Measurements from ENCODE around the gene RGS6.

The RGS6 gene

DNA sequence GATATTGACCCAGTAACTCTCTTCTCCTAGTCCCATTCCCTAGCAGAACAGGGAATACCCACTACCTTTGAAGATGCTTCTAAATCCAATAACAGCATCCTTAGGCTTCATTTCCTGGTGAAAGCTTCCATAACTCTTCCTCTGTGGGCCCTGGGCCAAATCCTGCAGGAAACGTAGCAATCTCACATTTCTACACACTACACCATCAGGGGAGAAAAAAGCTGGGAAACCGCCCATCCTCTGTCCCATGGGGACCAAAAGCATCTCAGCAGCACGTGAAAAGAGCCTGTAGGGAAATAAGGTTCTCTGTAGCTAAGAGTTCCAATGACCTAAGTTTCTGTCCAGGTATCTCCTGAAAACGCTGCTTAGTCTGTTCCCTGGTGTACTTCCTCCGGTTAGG lies 621.4 kb downstream of the RGS6 start:
- no peak for DNase-seq (ENCODE audit: low read depth)

DNA sequence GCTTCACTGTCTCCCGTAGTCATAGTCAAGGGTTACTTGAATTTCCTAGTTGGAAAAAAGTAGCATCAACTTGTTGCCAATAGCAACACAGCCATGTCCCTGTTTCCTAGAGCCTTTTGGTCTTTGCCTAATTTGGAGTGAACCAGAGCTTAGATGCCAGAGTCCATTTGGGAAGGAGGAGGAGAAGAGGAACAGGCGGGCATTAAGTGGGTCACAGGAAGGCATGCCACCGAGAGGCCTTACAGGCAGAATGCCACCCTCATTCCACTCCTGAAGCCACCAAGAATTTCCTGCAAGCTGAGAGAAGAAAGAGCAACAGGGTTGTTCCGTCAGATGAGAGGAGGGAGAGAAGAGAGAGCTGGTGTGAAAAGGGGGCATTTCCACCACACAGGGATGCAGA lies 622.2 kb downstream of the RGS6 start:
- no peak for DNase-seq (ENCODE audit: low read depth)

DNA sequence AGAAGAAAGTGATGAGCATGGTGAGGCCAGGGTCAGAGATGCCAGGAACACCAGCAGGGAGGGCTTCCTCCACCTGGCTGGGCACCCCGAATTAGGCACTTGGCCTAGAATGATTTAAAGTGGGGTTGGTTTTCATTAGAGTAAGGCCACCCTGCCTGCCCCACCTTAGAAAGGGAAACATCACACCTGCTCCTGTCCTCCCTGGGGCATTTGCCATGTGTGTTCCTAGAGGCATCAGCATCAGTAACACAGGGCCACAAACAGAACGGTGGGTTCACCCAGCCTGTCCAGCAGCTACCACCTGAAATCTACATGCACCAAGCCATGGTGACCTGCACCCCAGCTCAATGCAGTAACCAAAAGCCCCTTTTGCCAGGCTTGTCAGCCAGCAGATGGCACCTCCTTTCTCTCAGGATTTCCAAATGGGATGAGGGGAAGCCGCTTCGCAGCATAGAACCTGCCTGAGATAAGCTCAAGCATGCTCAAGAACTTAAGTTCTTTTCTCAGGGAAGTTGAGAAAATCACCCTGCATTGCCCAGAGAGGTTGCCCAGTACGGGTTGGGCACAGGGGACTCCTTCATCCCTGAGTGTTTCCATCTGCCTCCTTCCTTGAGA lies 622.9 kb downstream of the RGS6 start:
- DNase-seq (ENCODE audit: low read depth), result no peak

DNA sequence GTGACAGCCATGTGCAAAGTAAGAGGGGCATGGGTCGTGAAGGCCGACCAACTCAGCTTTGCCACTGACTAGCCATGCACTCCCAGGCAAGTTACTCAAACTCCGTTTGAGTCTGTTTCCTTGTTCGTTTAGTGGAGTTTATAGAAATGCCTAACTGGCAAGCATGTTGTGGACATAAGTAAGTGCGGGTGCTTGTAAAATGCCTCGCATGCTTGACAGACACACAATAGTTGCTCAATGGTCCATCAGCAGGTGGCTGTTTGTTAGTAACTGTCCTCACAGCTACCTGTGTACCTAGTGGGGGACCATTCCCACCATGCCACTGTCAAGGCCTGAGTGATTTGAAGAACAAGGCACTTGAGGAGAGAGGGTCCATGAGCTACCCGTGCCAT lies 623.4 kb downstream of the RGS6 start:
- no peak for DNase-seq (ENCODE audit: low read depth)

DNA sequence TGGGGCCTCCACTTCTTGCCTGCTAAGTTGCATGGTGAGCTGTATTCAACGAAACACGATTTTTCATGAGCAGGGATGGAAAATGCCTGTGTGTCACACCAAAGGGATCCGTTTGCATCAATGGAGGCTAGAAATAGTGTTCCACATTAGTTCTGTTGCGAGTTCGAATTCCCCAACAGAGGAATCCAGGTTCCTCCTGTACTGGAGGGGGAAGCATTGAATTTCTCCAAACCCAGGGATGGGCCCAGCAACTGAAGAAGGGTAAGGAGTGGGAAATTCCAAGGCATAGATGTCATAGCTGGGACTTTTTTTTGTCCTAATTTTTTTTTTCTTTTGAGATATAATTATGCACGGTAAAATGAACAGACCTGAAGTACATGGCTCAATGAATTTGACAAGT lies 625.4 kb downstream of the RGS6 start:
- DNase-seq (ENCODE audit: low read depth), result no peak

DNA sequence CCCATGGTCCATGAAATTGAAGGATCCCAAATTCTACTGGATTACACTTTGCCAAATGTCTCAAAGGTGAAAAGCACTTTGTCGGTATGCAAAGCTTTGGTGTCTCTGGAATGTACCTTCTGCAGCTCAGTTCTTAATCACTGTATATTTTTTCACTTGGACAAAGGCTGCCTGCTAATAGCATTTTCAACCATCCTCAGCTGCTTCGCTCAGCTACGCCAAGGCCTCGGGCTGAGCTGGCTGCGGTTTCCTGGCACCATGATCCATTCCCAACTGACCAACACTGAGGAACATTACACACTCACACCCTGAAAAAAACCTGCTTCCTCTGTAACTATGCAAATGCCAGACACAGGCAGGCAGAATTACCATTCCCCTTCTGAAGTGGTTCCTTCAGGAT lies 626.5 kb downstream of the RGS6 start:
- no peak for DNase-seq (ENCODE audit: low read depth)

DNA sequence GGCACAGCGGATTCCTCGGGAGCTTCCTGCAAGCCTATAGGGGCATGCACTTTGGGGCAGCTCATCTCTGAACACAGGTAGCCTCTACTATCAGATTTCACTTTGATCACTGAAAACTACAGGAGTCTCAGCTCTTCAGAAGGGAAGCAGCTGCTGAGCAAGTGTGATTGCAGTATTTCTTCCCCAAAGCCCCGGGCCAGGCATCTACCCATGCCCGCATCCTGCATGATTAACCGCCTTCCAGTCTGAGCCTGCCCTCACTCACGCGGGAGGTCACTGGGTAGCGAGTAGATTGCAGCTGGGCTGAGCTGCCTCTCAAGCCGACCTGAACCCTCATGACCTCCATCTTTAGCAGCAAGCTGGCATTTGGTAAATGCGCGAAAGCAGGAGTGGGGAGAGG lies 627.0 kb downstream of the RGS6 start:
- DNase-seq (ENCODE audit: low read depth), result no peak

DNA sequence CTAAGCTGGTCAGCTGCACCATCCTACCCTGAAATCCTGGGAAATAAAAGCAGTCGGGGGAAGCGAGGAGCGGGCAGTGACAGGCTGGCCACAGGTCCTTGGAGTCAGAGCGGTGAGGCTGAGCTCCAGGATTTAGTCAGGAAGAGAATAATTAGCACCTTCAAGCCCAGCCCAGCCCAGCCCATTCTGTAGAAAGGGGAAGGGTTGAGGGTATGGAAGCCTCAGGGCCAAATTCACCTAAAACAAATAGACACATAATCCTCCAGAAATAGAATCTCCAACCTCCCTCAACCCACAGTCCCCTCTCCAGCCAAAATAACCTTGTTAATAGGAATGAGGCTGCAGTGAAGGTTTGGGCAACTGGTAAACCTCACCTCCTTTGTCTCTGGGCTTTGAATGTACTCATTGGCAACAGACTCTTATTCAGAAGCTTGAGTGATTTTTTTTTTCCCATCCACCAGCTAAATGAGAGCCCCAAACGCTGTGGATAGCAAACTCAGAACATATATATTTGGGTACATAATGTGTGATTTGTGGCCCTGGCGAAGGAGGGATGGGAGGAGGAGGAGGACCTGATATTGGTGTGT lies 627.5 kb downstream of the RGS6 start:
- no peak for DNase-seq (ENCODE audit: low read depth)

DNA sequence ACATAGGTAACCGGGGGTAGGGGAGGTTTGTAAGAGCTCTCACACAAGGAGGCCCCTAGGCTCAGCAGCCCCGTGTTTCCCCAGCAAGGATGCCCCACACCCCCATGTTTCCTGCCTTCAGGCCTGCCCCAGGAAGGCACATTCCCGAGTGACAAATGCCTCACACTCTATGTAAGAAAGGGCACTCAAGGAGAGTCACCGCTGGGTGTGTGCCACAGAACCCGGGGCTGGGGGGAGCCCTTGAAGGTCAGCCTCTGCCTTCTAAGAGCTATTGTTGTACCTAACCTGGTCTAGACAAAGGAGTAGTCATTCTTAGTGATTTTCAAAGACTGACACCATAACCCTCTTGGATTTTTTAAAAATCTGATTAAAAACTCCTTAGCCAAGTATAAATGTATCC lies 628.1 kb downstream of the RGS6 start:
- no peak for DNase-seq (ENCODE audit: low read depth)

DNA sequence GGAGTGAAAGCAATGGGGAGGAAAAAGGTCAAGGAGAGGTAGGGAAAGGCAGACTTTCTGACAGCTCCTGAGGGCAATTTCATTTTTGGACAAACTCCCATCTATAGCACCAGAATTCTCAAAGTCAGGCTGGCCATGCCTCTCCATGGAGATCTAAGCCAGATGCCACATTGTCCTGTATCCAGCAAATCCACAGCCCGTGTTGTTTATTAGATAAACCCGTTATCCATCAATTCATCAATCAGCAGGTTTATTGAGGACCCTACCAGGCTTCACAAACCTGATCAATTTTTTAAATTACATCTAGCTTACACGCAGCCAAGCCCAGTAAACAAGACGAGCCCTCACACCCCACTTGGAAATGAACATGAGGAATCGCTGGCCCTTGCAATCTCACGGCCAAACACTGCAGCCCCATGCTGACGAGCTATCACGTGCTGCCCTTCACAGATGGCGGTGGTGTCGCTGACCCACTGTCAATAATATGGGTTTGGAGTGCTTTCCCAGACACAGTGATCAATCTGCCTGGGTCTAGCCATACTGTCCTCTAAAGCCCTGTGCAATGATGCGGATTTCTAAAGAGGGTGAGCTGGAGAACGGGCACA lies 628.8 kb downstream of the RGS6 start:
- no peak for DNase-seq (ENCODE audit: low read depth)

DNA sequence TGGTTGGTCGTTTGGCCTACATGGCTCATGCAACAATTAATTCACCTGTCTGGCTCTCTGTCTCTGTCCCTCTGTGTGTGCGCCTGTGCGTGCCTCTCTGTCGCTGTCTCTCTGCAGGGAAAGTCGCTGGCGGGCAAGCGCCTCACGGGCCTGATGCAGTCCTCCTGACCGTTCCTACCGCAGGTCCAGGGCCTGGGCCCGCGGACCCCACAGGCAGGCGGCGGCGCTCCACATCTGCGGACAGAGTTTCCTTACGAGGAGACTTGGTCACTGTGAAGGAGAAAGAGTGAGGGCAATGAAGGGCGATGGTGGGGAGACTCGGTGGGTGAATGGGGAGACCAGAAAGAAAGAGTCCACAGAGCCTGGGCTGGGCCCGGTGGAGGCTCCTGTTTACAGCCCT lies 630.1 kb downstream of the RGS6 start:
- no peak for DNase-seq (ENCODE audit: low read depth)

DNA sequence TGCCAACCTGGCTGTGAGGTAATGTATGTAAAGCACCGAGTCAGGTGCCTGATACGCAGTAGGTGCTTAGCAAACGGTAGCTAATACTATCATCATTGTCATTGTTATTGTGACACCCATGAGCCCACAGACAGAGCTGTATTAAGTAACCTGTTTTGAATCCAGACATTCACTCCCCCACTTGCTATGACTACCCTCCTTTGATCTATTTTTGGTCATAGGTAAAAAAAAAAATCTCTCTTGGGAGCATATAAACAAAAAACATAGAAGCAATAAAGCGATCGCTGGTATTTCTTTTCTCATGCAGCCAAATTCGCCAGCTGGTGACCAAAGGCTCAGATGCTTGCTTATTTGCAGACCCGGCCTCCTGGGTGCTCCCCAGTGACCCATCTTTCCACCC lies 631.4 kb downstream of the RGS6 start:
- no peak for DNase-seq (ENCODE audit: low read depth)

DNA sequence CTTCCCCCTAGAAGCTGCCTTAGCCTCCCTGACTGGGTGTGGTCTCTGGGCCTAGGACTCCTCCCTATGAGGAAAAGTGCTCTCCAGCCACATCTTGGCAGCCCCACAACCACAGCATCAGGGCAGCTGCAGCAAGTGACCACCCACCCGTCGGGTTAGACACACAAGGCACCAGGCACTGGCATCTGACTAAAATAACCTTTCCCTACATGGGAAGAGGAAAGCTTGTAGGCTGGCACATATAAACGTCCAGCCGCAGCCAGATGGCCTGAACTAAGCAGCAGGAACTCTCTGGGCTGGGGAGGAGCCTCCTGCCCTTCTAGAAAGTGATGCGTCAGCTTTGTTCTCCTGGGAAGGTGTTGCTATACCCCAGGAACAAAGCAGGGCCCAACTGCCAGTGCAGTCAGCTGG lies 632.9 kb downstream of the RGS6 start:
- DNase-seq (ENCODE audit: low read depth), result no peak

DNA sequence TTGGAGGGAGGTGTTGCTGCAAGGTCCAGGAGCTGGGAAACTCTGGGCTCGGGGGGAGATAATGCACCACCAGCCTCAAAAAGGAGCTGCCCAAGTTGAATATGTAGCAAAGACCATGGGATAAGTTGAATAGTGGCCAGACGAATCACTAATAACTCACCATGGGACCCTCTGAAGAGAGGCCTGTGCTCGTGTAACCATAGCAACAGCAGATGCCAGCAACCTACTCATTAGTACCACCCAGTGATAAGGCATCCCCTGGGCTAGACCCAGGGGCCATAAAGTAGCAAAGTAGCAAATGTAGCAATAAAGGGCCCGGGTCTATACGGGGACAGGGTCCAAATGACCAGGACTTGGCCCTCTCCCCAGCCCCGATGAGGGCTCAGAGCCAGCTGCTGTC lies 633.7 kb downstream of the RGS6 start:
- no peak for DNase-seq (ENCODE audit: low read depth)

DNA sequence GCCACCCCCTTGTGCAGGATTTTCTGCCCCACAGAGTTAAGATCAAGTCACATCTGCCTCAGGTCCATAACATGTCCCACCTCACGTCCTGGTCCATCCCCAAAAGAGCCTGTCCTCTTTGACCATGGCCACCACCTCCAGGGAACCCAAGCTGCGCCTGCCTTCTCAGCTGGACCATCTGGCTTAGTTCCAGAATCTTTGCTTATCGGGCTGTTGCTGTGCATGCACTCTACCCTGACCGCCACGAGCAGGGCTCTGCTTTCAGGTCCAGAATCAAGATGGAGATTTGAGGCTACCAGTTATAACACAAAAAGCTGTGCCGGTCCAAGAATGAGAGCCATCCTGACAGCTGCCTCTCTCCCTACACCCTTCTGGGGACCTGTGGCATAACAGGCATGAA lies 635.0 kb downstream of the RGS6 start:
- no peak for DNase-seq (ENCODE audit: low read depth)

DNA sequence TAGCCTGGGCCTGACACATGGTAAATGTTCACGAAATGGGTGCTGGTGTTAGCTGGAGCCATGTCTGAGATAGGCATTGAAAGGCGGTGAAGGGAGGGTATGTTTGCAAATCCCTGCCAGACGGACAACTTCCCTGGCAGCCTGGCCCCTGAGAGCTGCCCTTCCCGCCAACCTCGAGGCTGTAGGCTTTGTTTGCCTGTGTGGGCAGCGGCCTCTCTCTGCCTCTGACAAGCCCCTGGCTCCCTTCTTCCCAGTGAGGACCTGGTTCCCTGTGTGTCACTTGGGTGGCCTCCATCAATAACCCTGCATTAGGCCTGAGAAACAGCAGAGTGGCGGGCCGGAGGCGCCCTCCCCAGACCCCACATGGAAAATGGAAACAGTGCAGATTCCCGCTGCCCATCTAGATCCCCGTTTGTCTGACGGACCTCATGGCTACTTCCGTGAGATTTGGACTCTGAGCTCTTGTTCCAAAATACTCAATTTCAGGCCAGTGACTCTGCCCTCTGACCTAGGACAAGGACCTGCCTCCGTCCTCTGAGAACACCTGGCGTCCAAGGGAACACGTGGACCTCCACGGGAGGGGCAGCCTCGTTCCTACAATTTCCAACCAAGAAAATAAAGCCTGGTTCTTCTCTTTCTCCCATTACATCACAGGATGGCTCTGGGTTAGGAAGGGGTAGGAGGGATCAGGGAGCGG lies 636.2 kb downstream of the RGS6 start:
- DNase-seq (ENCODE audit: low read depth), result no peak

DNA sequence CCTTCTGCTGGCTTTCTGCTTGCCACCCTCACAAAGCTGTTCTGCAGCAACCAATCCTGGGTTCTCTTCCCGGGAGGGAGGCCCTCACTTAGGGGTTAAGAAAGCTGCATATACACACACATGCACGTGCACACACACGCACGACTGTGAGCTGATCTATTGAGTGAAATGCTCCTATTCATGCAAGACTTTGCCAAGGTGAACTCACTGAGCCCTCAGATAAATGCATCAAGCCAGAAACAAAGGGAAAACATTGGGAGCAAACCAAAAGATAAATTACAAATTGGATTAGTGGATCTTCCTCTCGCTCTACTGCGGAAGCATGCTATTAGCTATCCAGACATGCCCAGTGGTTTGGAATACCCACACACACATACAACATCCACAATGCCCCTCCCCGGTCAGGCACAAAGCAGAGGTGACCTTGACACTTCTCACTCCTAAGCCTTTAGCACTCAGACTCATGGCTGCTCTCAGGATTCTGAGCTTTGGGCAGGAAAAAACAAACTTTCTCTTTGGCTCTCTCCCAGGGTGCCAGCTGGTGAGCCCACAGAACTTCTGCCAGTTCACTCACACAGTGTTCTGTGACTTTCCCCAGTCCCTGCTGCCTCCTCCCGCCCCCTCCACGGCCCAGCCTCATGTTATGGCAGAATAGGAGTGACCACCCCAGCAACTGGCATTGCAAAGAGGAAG lies 641.6 kb downstream of the RGS6 start:
- DNase-seq (ENCODE audit: low read depth), result no peak

DNA sequence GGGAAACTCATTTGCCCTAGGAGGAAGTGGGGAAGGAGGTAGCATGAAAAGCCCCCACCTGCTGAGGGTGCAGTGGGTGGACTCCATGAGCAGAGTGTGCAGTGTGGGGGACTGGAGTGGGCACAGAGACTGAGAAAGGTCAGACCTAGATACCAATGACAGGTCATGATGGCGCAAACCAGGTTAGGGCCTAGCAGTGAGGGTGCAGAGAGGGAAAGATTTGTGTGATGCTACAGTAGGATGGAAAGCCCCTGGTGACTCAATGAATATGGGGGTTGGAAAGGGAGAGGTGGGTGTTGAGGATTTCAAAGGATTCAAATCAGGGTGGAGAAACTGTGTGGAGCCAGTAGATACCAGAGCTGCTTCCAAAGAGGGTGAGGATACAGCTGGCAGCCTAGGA lies 642.5 kb downstream of the RGS6 start:
- DNase-seq (ENCODE audit: low read depth), result no peak

DNA sequence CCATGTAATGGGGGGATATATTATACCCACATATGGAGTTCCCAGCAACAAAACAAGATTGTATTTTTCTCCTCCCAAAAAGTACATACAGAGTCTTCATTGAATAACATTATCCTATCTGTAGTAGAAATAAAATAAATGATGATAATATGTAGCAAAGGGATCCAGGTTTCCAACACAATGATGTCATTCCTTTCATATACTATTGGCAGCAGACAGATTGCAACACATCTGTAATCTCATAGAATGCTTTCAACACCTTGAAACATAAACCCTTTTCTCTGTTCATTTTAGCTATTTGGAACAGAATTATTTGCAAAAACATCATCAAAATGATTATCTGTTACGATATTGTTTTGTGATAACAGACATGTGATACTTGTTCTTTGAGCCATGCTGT lies 644.0 kb downstream of the RGS6 start:
- no peak for DNase-seq (ENCODE audit: low read depth)

DNA sequence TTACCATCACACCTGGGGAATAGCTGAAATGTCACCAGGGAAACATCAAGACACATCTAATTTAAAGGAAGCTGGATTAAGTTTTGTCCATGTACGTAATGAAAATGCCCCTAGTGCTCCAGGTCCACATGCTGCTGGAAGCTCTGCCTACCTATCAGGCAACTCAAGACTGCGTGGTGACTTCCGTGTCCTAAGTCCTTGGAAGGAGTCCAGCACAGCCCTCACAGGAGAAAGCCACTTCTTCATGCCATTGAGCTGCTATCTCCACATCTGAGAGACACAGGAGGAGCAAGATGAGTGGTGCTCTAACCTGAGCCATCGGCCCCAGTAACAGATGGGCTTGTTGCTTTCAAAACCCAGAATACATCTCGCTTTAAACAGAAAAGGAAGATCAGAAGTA lies 645.3 kb downstream of the RGS6 start:
- no peak for DNase-seq (ENCODE audit: low read depth)

DNA sequence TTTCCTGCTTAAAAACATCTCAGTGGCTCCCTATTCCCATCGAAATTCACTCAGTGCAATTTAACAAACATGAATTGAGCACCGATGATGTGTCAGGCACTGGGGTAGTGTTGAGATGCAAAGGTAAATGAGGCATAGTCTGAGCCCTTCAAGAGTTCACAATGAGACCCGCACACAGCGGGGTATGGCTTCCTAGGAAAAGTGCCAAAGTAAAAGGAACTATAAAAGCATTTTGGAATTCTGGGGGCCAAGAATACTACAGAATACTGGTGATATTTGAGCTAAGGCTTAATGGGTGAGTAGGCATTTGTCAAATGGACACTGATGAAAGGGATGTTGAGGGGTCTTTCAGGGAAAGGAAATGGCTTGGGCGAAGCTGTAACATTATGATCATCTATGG lies 646.3 kb downstream of the RGS6 start:
- no peak for DNase-seq (ENCODE audit: low read depth)

DNA sequence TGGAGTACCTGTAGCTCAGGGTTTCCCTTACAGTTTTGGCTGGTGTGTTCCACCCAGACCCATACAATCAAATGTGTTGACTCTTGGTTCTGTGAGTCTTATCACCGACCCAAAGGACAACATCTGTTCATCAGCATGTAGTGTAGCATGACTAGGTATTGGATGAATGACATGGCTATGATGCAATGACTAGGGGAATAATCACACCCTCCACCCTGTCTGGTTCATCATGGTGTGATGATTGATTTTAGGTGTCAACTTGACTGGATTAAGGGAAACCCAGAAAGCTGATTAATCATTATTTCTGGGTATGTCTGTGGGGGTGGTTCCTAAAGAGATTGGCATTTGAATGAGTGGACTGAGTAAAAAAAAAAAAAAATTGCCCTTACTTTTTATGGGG lies 650.4 kb downstream of the RGS6 start:
- DNase-seq (ENCODE audit: low read depth), result no peak
